ENCODE measurements around the gene ZSCAN29. TPM values are rescaled to one million over a fixed set of nuclear protein-coding genes. Genes with fewer than 3 reads are reported as not detected.

The ZSCAN29 gene
- total RNA-seq, result 7.8 TPM

DNA sequence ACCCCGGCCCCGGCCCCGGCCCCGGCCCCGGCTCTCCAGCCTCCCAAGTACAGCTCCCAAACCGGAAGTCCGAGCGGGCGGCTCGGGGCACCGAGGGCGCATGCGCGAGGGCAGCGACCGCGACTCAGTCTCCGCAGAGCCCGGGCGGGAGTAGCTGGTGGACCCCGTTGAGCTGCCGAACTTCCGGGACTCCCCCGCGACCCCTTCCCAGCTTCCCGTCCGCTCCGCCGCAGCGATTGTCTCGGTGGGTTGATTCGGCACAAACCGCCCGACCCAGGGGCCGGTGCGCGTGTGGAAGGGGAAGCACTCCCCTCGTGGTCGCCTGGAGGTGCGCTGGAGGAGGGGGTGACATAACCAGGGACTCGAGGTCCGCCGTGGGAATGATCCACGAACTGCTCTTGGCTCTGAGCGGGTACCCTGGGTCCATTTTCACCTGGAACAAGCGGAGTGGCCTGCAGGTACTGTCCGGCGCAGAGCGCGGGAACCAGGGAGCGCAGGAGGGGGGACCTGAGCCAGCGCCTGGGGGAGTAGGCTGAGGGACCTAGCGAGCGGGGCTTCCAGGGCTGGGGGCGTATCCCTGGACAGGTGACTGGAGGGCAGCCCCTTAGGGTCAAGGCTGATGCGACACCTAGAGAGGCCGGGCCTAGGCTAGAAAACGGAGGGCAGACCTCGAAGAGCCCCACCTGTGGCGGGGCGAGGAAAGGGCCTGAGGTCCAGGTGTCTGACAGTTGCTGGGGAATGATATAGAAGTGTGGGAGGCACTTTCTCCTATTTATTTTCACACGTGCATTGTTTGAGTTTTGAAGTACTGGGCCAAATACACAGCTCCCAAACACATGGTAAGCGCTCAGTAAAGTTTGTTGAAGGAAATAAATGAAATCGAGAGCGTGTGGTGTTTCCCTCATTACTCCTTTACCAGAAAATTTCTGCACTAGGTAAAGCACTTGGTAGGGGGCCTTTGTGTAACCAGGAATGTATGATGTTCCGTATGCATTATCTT is at the start of gene ZSCAN29, which contains the start of gene TUBGCP4:
Gene ZSCAN29, minus strand, starts transcription at position 69 of the 1,000 bp plus-strand sequence. CDS start 1,130 bp downstream, outside the sequence.
Gene TUBGCP4, plus strand, starts transcription at position 127 of the 1,000 bp plus-strand sequence. Its CDS starts 254 bp downstream, at position 381.
- Histone ChIP-seq H3K27me3 (no peaks in the 10 kb centered on the region), H3K36me3 (peaks cover 11% of the 10 kb centered on the region in 2 donors), H3K4me1 (peaks cover 0 to 11% of the 10 kb centered on the region in 2 donors), H3K27ac (peak within 1 kb of the TSS; percentile 44 to 62), H3K4me3 (peak within 1 kb of the TSS; percentile 83 to 92), H3K9me3 (no peaks in the 10 kb centered on the region)
- intact Hi-C loops (cut with DNase I), result loop anchor here (2.0 kb wide), 1 partner anchor 40 kb away; the partner anchor contains the start of gene LCMT2
- TF ChIP-seq, protein P1, sequence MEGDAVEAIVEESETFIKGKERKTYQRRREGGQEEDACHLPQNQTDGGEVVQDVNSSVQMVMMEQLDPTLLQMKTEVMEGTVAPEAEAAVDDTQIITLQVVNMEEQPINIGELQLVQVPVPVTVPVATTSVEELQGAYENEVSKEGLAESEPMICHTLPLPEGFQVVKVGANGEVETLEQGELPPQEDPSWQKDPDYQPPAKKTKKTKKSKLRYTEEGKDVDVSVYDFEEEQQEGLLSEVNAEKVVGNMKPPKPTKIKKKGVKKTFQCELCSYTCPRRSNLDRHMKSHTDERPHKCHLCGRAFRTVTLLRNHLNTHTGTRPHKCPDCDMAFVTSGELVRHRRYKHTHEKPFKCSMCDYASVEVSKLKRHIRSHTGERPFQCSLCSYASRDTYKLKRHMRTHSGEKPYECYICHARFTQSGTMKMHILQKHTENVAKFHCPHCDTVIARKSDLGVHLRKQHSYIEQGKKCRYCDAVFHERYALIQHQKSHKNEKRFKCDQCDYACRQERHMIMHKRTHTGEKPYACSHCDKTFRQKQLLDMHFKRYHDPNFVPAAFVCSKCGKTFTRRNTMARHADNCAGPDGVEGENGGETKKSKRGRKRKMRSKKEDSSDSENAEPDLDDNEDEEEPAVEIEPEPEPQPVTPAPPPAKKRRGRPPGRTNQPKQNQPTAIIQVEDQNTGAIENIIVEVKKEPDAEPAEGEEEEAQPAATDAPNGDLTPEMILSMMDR (IDR thresholded peaks at IDR 0.05), result peak in 2 of 3 experiments; percentile 15 to 19
- peak in 1 of 2 donors; percentile 88 for DNase-seq (ENCODE audit: low spot score in 2 of 2)

DNA sequence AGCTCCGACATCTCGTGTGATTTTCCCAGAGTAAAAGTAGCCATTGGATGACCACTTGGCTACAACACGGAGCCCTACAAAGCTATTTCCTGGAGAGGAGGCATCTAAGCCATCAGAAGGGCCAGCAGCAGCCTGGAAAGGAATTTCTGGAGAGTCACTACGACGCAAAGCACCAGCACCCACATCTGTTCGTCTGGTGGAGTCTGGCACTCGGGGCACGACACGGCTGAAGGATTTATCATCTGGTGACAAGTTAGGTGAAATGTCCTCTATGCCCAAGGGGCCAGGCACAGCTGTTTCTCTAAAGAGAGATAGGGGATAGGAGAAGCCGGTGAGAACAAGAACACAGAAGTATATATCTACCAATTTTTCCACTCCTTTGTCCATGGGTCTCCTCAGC is 49.6 kb upstream of the ZSCAN29 start:
- H3K27ac ChIP-seq, result no peak overlapping the region
- intact Hi-C loops (cut with DNase I), result no loop called here
- H3K4me1 ChIP-seq, result no peaks in the 10 kb centered on the region
- no peak for DNase-seq (ENCODE audit: low spot score in 2 of 2)
- peaks cover 32 to 63% of the 10 kb centered on the region in 2 donors for H3K36me3 ChIP-seq
- no peak overlapping the region for H3K4me3 ChIP-seq
- no peaks in the 10 kb centered on the region for H3K9me3 ChIP-seq
- H3K27me3 ChIP-seq, result no peaks in the 10 kb centered on the region
- TF ChIP-seq, protein P1 (IDR thresholded peaks at IDR 0.05), result no peak

DNA sequence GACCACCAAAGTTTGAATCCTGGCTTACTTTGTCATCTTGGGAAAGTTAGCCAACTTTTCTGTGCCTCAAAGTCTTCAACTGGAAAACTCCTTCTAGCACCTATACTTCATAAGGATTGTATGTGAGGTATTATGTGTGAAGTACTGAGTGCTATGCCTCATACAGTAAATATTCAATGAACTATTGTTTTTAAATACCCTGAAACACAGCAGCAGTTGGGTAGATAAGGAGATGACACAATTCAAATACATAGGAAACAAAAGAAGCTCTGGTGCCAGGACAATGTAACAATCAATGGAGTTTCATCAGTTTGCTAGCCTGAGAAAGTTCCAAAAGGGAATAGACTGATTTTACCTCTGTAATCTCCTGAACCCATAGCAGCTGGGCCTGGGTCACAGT is 43.4 kb upstream of the ZSCAN29 start:
- TF ChIP-seq, protein P1 (IDR thresholded peaks at IDR 0.05), result no peak
- H3K4me3 ChIP-seq, result no peak overlapping the region
- intact Hi-C loops (cut with DNase I), result no loop called here
- no peak for DNase-seq (ENCODE audit: low spot score in 2 of 2)
- H3K9me3 ChIP-seq, result no peaks in the 10 kb centered on the region
- H3K4me1 ChIP-seq, result no peaks in the 10 kb centered on the region
- peaks cover 41 to 79% of the 10 kb centered on the region in 2 donors for H3K36me3 ChIP-seq
- no peak overlapping the region for H3K27ac ChIP-seq
- no peaks in the 10 kb centered on the region for H3K27me3 ChIP-seq

DNA sequence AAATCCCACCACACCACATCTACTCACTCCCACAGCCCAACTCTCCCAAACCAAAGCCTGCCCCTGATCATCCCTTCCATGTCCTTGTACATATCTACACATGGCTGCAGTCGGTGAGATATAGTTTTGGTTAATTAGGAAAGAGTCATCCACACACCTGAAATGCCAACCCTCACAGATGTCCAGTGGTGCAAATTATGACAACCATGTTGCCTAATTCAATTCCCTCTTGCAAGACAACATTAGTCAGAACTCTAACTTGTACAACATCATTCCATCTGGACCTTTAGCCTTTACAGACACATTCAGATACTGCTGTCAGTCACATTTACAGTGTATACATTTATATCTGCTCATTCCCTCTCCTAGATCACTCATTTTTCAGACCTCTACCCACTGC is 41.3 kb upstream of the ZSCAN29 start:
- no peak overlapping the region for H3K27ac ChIP-seq
- intact Hi-C loops (cut with DNase I), result no loop called here
- no peaks in the 10 kb centered on the region for H3K9me3 ChIP-seq
- no peak overlapping the region for H3K4me3 ChIP-seq
- TF ChIP-seq, protein P1 (IDR thresholded peaks at IDR 0.05), result no peak
- DNase-seq (ENCODE audit: low spot score in 2 of 2), result no peak
- peaks cover 60 to 88% of the 10 kb centered on the region in 2 donors for H3K36me3 ChIP-seq
- H3K4me1 ChIP-seq, result no peaks in the 10 kb centered on the region
- H3K27me3 ChIP-seq, result no peaks in the 10 kb centered on the region

DNA sequence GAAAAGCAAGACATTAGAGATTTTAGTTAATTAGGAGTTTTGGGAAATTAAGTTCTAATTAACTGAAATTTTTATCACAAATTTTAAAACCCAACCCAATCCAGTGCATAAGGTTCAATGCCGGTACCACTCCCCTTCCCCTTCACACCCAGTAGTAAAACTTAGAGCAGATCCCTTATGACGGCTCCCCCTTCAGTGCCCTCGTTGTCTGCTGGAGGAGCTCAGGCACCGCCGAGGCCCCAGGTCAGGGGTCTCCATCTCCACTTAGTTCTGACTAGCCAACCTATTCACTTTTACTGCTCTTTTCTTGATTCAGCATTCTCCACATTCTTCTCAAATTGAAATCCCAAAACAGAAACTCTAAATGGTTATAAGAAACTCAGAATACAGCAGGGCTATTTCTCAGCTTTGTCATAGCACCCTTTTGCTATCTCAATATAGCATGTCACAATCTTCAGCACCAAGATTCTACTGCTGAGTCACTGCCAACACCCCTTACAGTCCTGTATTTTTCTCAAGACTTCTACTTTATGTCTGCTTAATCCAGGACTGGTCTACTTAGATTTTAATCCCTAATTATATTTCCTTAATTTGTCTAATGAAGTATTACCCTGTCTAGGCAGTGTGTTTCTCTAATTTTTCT is 39.9 kb upstream of the ZSCAN29 start:
- no peak for DNase-seq (ENCODE audit: low spot score in 2 of 2)
- TF ChIP-seq, protein P1 (IDR thresholded peaks at IDR 0.05), result no peak
- H3K27me3 ChIP-seq, result no peaks in the 10 kb centered on the region
- H3K4me3 ChIP-seq, result no peak overlapping the region
- H3K4me1 ChIP-seq, result no peaks in the 10 kb centered on the region
- peaks cover 64 to 84% of the 10 kb centered on the region in 2 donors for H3K36me3 ChIP-seq
- H3K27ac ChIP-seq, result no peak overlapping the region
- no peaks in the 10 kb centered on the region for H3K9me3 ChIP-seq
- intact Hi-C loops (cut with DNase I), result no loop called here
